HPDE6-E6E7 (cell line): Measurements from ENCODE around the gene RHOV.
"Not testable (repeated sequence)": the region's sequence is repeated elsewhere in the genome, so short reads cannot be mapped to it uniquely, and the experiment has no call there.

ENCODE experiments used
- DNase-seq: peaks from one replicate; pipeline ENCODE4 v3.0.0; 2011; ENCODE audit warnings: missing footprints; ENCODE audit errors: extremely low spot score

The RHOV gene

GRCh38 chr15:40872791-40873693, 992 bp downstream of the RHOV start:
- DNase-seq, result no peak

GRCh38 chr15:40871749-40872617, 2.1 kb downstream of the RHOV start:
- no peak for DNase-seq

- DNase-seq, result no peak
Observed at GRCh38 chr15:40870716-40871115, 3.3 kb downstream of the RHOV start.

GRCh38 chr15:40869686-40870085, 4.3 kb downstream of the RHOV start:
- DNase-seq, result no peak

GRCh38 chr15:40867199-40867598, 6.8 kb downstream of the RHOV start:
- no peak for DNase-seq

- DNase-seq, result no peak
Observed at GRCh38 chr15:40863660-40864270, 10.3 kb downstream of the RHOV start.

GRCh38 chr15:40861147-40861546, 12.9 kb downstream of the RHOV start:
- DNase-seq, result not testable (repeated sequence)

GRCh38 chr15:40859206-40859851, 14.7 kb downstream of the RHOV start:
- DNase-seq, result peak; percentile 75

- DNase-seq, result no peak
Observed at GRCh38 chr15:40858706-40859105, 15.3 kb downstream of the RHOV start.

- peak; percentile 90 for DNase-seq
Observed at GRCh38 chr15:40857601-40858341, 16.3 kb downstream of the RHOV start.

GRCh38 chr15:40856746-40857145, 17.3 kb downstream of the RHOV start:
- no peak for DNase-seq

- no peak for DNase-seq
Observed at GRCh38 chr15:40855706-40856234, 18.3 kb downstream of the RHOV start.

- DNase-seq, result no peak
Observed at GRCh38 chr15:40854161-40854560, 19.9 kb downstream of the RHOV start.

- DNase-seq, result no peak
Observed at GRCh38 chr15:40853241-40853890, 20.7 kb downstream of the RHOV start.

GRCh38 chr15:40852529-40852928, 21.5 kb downstream of the RHOV start:
- DNase-seq, result no peak

GRCh38 chr15:40850576-40851112, 23.4 kb downstream of the RHOV start:
- no peak for DNase-seq

- peak; percentile 80 for DNase-seq
Observed at GRCh38 chr15:40847223-40847961, 26.6 kb downstream of the RHOV start.

GRCh38 chr15:40846841-40847222, 27.2 kb downstream of the RHOV start:
- DNase-seq, result no peak
